IMR-90 (cell line): ENCODE results near the gene CXCL17. TPM values are rescaled to one million over a fixed set of nuclear protein-coding genes. Genes with fewer than 3 reads are reported as not detected.
A peak's percentile ranks its signal among the peaks of the same experiment; 100 is the strongest.

ENCODE experiments used
- ATAC-seq: fragments of 200-7000 bp; cut with Tn5 transposase; 2 replicates; pipeline ENCODE4 v1.9.1; 2020; ENCODE audit warnings: low read depth, mild to moderate bottlenecking, moderate library complexity
- BruUV-seq: library from RNA; stranded (reverse); fragments of 400-500 nt; replicated peaks from 2 replicates; lab custom pipeline; 2021; lab: Mats Ljungman, UMichigan
- CTCF ChIA-PET: fragments of 300-600 bp; formaldehyde crosslinking; extraction: SDS; loops from one replicate; lab custom pipeline; 2021; ENCODE audit warnings: antibody characterized with exemption; lab: Yijun Ruan, JAX
- POLR2A ChIA-PET: fragments of 300-600 bp; sonication (Branson Sonifier 250); formaldehyde crosslinking; loops from one replicate; lab custom pipeline; 2022; ENCODE audit warnings: antibody characterized with exemption; ENCODE audit not compliant: unreplicated experiment; lab: Charles Lee
- DNase-seq: peaks from one replicate; pipeline ENCODE4 v3.0.0; 2013
- H2AFZ ChIP-seq: replicated peaks from 2 replicates; pipeline ENCODE3; 2013; ENCODE audit warnings: low read length, mild to moderate bottlenecking; ENCODE audit not compliant: poor library complexity
- H2AK5ac ChIP-seq: 2 replicates; pipeline ENCODE4 v1.6.1; 2013; ENCODE audit warnings: low read depth, low read length, inconsistent platforms
- H2AK9ac ChIP-seq: replicated peaks from 2 replicates; pipeline ENCODE3; 2013; ENCODE audit warnings: mild to moderate bottlenecking, low read depth, low read length, moderate library complexity; ENCODE audit not compliant: poor library complexity
- H2BK120ac ChIP-seq: 2 replicates; pipeline ENCODE4 v1.6.1; 2013; ENCODE audit warnings: low read depth, low read length, inconsistent platforms
- H2BK15ac ChIP-seq: 3 replicates; pipeline ENCODE4 v1.6.1; 2013; ENCODE audit warnings: low read depth, low read length, inconsistent platforms
- H2BK20ac ChIP-seq: 2 replicates; pipeline ENCODE4 v1.6.1; 2013; ENCODE audit warnings: low read depth, mild to moderate bottlenecking, inconsistent platforms, low read length, moderate library complexity
- H2BK5ac ChIP-seq: 2 replicates; pipeline ENCODE4 v1.6.1; 2013; ENCODE audit warnings: mild to moderate bottlenecking, low read depth, low read length, inconsistent platforms; ENCODE audit not compliant: poor library complexity, severe bottlenecking
- H3K14ac ChIP-seq: replicated peaks from 2 replicates; pipeline ENCODE4 v1.6.1; 2013; ENCODE audit warnings: low read depth, low read length, inconsistent platforms
- H3K18ac ChIP-seq: 2 replicates; pipeline ENCODE4 v1.6.1; 2013; ENCODE audit warnings: low read depth, low read length, control low read depth
- H3K23ac ChIP-seq: 2 replicates; pipeline ENCODE4 v1.6.1; 2013; ENCODE audit warnings: low read depth, low read length, inconsistent platforms
- H3K27ac ChIP-seq: 2 replicates; pipeline ENCODE4 v1.5.1; 2013; ENCODE audit warnings: mild to moderate bottlenecking, control low read depth, low read length; ENCODE audit not compliant: insufficient read depth
- H3K27me3 ChIP-seq: 2 replicates; pipeline ENCODE4 v1.6.1; 2013; ENCODE audit warnings: low read length; ENCODE audit not compliant: control insufficient read depth, insufficient read depth
- H3K36me3 ChIP-seq: 2 replicates; pipeline ENCODE4 v1.6.1; 2013; ENCODE audit warnings: low read length, mixed read lengths; ENCODE audit not compliant: control insufficient read depth, insufficient read depth
- H3K4ac ChIP-seq: 2 replicates; pipeline ENCODE4 v1.6.1; 2013; ENCODE audit warnings: low read depth, low read length, inconsistent platforms
- H3K4me1 ChIP-seq: 2 replicates; pipeline ENCODE4 v1.6.1; 2013; ENCODE audit warnings: low read length, mixed read lengths; ENCODE audit not compliant: control insufficient read depth, insufficient read depth
- H3K4me2 ChIP-seq: 2 replicates; pipeline ENCODE4 v1.6.1; 2013; ENCODE audit warnings: low read depth, mild to moderate bottlenecking, control low read depth, low read length, moderate library complexity
- H3K4me3 ChIP-seq: 2 replicates; pipeline ENCODE4 v1.5.1; 2013; ENCODE audit warnings: low read depth, mild to moderate bottlenecking, control low read depth, low read length, moderate library complexity; ENCODE audit not compliant: insufficient read depth
- H3K56ac ChIP-seq: 2 replicates; pipeline ENCODE4 v1.6.1; 2013; ENCODE audit warnings: low read length, inconsistent platforms; ENCODE audit not compliant: insufficient read depth; ENCODE audit errors: extremely low read depth
- H3K79me1 ChIP-seq, 2 experiments: 2 replicates each; pipeline ENCODE4 v1.6.1; 2013; ENCODE audit warnings: low read length in 2 of 2, inconsistent platforms in 1 of 2, low read depth in 1 of 2
- H3K9ac ChIP-seq: 2 replicates; pipeline ENCODE4 v1.6.1; 2013; ENCODE audit warnings: low read depth, low read length, control low read depth
- H3K9me1 ChIP-seq: 2 replicates; pipeline ENCODE4 v1.6.1; 2013; ENCODE audit warnings: low read length, inconsistent platforms; ENCODE audit not compliant: insufficient read depth
- H3K9me3 ChIP-seq: 2 replicates; pipeline ENCODE4 v1.6.1; 2013; ENCODE audit warnings: low read length; ENCODE audit not compliant: control insufficient read depth, insufficient read depth
- H4K20me1 ChIP-seq: 2 replicates; pipeline ENCODE4 v1.6.1; 2013; ENCODE audit warnings: low read length, inconsistent platforms; ENCODE audit not compliant: insufficient read depth
- H4K5ac ChIP-seq: 2 replicates; pipeline ENCODE4 v1.6.1; 2013; ENCODE audit warnings: mild to moderate bottlenecking, low read depth, low read length, control low read depth
- H4K8ac ChIP-seq, 2 experiments: 2 replicates each; pipeline ENCODE4 v1.6.1; 2013; ENCODE audit warnings: low read depth in 2 of 2, low read length in 2 of 2, control low read depth in 1 of 2, inconsistent platforms in 1 of 2
- H4K91ac ChIP-seq: 2 replicates; pipeline ENCODE4 v1.6.1; 2013; ENCODE audit warnings: low read depth, low read length, inconsistent platforms; ENCODE audit not compliant: insufficient read depth
- BHLHE40 ChIP-seq: fragments of 150-350 bp; IDR thresholded peaks from 2 replicates; pipeline ENCODE4 v1.6.1; 2016; ENCODE audit warnings: mild to moderate bottlenecking, low read depth, low read length
- CHD1 ChIP-seq: IDR thresholded peaks from 2 replicates; pipeline ENCODE4 v1.6.1; 2012; ENCODE audit warnings: low read depth, low read length, improper control_type of control experiment
- CTCF ChIP-seq: conservative IDR thresholded peaks from 2 replicates; pipeline ENCODE4 v1.5.1; 2012; ENCODE audit warnings: mild to moderate bottlenecking, low read depth, low read length, improper control_type of control experiment
- FOS ChIP-seq: fragments of 150-350 bp; IDR thresholded peaks from 2 replicates; pipeline ENCODE4 v1.6.1; 2016; ENCODE audit warnings: low read depth, low read length
- MAFK ChIP-seq: IDR thresholded peaks from 2 replicates; pipeline ENCODE4 v1.6.1; 2012; ENCODE audit warnings: low read depth, low read length, improper control_type of control experiment
- MAZ ChIP-seq: IDR thresholded peaks from 2 replicates; pipeline ENCODE4 v1.6.1; 2012; ENCODE audit warnings: low read depth, mild to moderate bottlenecking, low read length, improper control_type of control experiment, moderate library complexity, borderline replicate concordance
- MXI1 ChIP-seq: IDR thresholded peaks from 2 replicates; pipeline ENCODE4 v1.6.1; 2012; ENCODE audit warnings: low read depth, mild to moderate bottlenecking, low read length, moderate library complexity, borderline replicate concordance
- NFE2L2 ChIP-seq: fragments of 150-350 bp; IDR thresholded peaks from 2 replicates; pipeline ENCODE4 v1.6.1; 2016; ENCODE audit warnings: low read depth, mild to moderate bottlenecking, low read length
- POLR2A ChIP-seq: IDR thresholded peaks from 2 replicates; pipeline ENCODE4 v1.6.1; 2012; ENCODE audit warnings: mild to moderate bottlenecking, low read depth, low read length
- RAD21 ChIP-seq: IDR thresholded peaks from 2 replicates; pipeline ENCODE4 v1.6.1; 2012; ENCODE audit warnings: low read length, improper control_type of control experiment
- RCOR1 ChIP-seq: IDR thresholded peaks from 2 replicates; pipeline ENCODE4 v1.6.1; 2012; ENCODE audit warnings: mild to moderate bottlenecking, low read length, improper control_type of control experiment; ENCODE audit not compliant: insufficient replicate concordance
- RFX5 ChIP-seq: IDR thresholded peaks from 2 replicates; pipeline ENCODE4 v1.8.0; 2012; ENCODE audit warnings: low read depth, mild to moderate bottlenecking, low read length, moderate library complexity
- WGBS, 2 experiments: methylation state at CpG; one replicate each; pipeline versions ENCODE4 v1.1.5 to v1.1.7; 2013; ENCODE audit warnings: missing lambda C conversion rate in 2 of 2; ENCODE audit not compliant: insufficient read length in 1 of 2; ENCODE audit errors: extremely low coverage in 2 of 2; 5-methylcytosine and 5-hydroxymethylcytosine counted together
- dilution Hi-C: fragments of 300-500 bp; cut with HindIII; formaldehyde crosslinking; loops from one replicate; pipeline ENCODE4 v1.14.3; 2018; ENCODE audit warnings: low sequenced_read_pairs; ENCODE audit not compliant: unreplicated experiment
- in situ Hi-C: fragments of 300-500 bp; cut with MboI; formaldehyde crosslinking; loops from 3 replicates; pipeline ENCODE4 v1.14.3; 2019; ENCODE audit warnings: low sequenced_read_pairs, inconsistent platforms, mixed read lengths
- intact Hi-C: fragments of 100-400 bp; cut with micrococcal nuclease; formaldehyde crosslinking; loops from 2 replicates; pipeline ENCODE4 v1.10.0; 2022
- polyA plus RNA-seq, 3 experiments: library from polyadenylated mRNA; depleted of rRNA; stranded (reverse); fragments of >200 nt; gene quantifications; 2 replicates each; pipeline ENCODE4 v1.2.3, GENCODE V29; 2012; ENCODE audit warnings: low replicate concordance in 1 of 3
- total RNA-seq: library from RNA; depleted of rRNA; stranded (reverse); fragments of >200 nt; gene quantifications from 2 replicates; pipeline ENCODE4 v1.2.3, GENCODE V29; 2012
- TF ChIP-seq, protein P1 (sequence below): fragments of 150-350 bp; IDR thresholded peaks from 2 replicates; pipeline ENCODE4 v1.6.1; 2017; ENCODE audit warnings: mild to moderate bottlenecking, antibody characterized with exemption, low read length, low read depth
- TF ChIP-seq, protein P2 (sequence below): fragments of 150-350 bp; IDR thresholded peaks from 2 replicates; pipeline ENCODE4 v1.6.1; 2016; ENCODE audit warnings: low read depth, mild to moderate bottlenecking, low read length, moderate library complexity, borderline replicate concordance

Gene CXCL17
- total and polyA plus RNA-seq, 2 of the 4 experiments (the other 2 are of a cell fraction) = not detected

GRCh38 chr19:42420055-42420544, 22.6 kb downstream of the CXCL17 start:
- peak; percentile 78 for DNase-seq
- H4K91ac ChIP-seq = no peak overlapping the region
- H2BK20ac ChIP-seq = no peak overlapping the region
- 42% methylated on average over 5 of the region's 10 CpGs; no CpG with 5 or more reads in 1 of the 2 experiments for WGBS, 2 experiments
- POLR2A ChIA-PET = no interaction called here
- peak overlapping the region; percentile 73 for H2AFZ ChIP-seq
- no peaks in the 10 kb centered on the region for H3K9me3 ChIP-seq
- H2BK120ac ChIP-seq = no peak overlapping the region
- no peak overlapping the region for H3K18ac ChIP-seq
- dilution Hi-C loops = no loop called here
- intact Hi-C loops = no loop called here
- H3K14ac ChIP-seq = no peak overlapping the region
- peak; percentile 11 for ATAC-seq
- peak overlapping the region; percentile 30 for H3K4me2 ChIP-seq
- H4K8ac ChIP-seq = no peak overlapping the region
- peaks cover 11% of the 10 kb centered on the region; the same call in 1 of the 2 replicates for H4K20me1 ChIP-seq
- CTCF ChIA-PET = interaction anchor here (0.6 to 1.1 kb wide), 3 partner anchors 14 to 20 kb away, joined by 3 to 8 read pairs (median 5); no protein-coding TSS in a partner anchor
- H3K79me1 ChIP-seq = peaks cover 4 to 19% of the 10 kb centered on the region in 2 experiments; a peak in 2 of 4 replicates
- H3K27ac ChIP-seq = no peak overlapping the region
- no peak overlapping the region for H2AK5ac ChIP-seq
- H3K4me3 ChIP-seq = no peak overlapping the region
- H3K27me3 ChIP-seq = no peaks in the 10 kb centered on the region
- H4K5ac ChIP-seq = no peak overlapping the region
- H2BK15ac ChIP-seq = no peak overlapping the region
- H3K56ac ChIP-seq = no peak overlapping the region
- no peaks in the 10 kb centered on the region for H3K36me3 ChIP-seq
- in situ Hi-C loops = no loop called here
- H2AK9ac ChIP-seq = peak overlapping the region; percentile 73
- H3K4ac ChIP-seq = no peak overlapping the region
- H3K4me1 ChIP-seq = peaks cover 9% of the 10 kb centered on the region
- peaks cover 11% of the 10 kb centered on the region for H3K9me1 ChIP-seq
- no peak overlapping the region for H3K23ac ChIP-seq
- H3K9ac ChIP-seq = no peak overlapping the region
- no peak overlapping the region for H2BK5ac ChIP-seq
- TF ChIP-seq MXI1 = peak; percentile 48; the same call in 1 of the 2 replicates
- TF ChIP-seq RAD21 = peak; percentile 12; the same call in 1 of the 2 replicates
- no peak for TF ChIP-seq CHD1
- no peak for TF ChIP-seq MAFK
- peak; percentile 33; the same call in 1 of the 2 replicates for TF ChIP-seq MAZ
- TF ChIP-seq, protein P1, sequence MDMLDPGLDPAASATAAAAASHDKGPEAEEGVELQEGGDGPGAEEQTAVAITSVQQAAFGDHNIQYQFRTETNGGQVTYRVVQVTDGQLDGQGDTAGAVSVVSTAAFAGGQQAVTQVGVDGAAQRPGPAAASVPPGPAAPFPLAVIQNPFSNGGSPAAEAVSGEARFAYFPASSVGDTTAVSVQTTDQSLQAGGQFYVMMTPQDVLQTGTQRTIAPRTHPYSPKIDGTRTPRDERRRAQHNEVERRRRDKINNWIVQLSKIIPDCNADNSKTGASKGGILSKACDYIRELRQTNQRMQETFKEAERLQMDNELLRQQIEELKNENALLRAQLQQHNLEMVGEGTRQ = peak; percentile 18; the same call in 1 of the 2 replicates
- no peak for TF ChIP-seq NFE2L2
- TF ChIP-seq RFX5 = no peak
- TF ChIP-seq FOS = no peak
- TF ChIP-seq CTCF = peak; percentile 60
- TF ChIP-seq RCOR1 = no peak
- no peak for TF ChIP-seq BHLHE40
- no peak for TF ChIP-seq POLR2A
- TF ChIP-seq, protein P2, sequence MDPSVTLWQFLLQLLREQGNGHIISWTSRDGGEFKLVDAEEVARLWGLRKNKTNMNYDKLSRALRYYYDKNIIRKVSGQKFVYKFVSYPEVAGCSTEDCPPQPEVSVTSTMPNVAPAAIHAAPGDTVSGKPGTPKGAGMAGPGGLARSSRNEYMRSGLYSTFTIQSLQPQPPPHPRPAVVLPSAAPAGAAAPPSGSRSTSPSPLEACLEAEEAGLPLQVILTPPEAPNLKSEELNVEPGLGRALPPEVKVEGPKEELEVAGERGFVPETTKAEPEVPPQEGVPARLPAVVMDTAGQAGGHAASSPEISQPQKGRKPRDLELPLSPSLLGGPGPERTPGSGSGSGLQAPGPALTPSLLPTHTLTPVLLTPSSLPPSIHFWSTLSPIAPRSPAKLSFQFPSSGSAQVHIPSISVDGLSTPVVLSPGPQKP = no peak
- BruUV-seq = no TSS peak
